Measurements from ENCODE around the gene MISFA. TPM values are rescaled to one million over a fixed set of nuclear protein-coding genes. Genes with fewer than 3 reads are reported as not detected.

The MISFA gene
- total and polyA plus RNA-seq, 2 of the 4 experiments (the other 2 are of a cell fraction), result 0.38 TPM; not detected in 1

DNA sequence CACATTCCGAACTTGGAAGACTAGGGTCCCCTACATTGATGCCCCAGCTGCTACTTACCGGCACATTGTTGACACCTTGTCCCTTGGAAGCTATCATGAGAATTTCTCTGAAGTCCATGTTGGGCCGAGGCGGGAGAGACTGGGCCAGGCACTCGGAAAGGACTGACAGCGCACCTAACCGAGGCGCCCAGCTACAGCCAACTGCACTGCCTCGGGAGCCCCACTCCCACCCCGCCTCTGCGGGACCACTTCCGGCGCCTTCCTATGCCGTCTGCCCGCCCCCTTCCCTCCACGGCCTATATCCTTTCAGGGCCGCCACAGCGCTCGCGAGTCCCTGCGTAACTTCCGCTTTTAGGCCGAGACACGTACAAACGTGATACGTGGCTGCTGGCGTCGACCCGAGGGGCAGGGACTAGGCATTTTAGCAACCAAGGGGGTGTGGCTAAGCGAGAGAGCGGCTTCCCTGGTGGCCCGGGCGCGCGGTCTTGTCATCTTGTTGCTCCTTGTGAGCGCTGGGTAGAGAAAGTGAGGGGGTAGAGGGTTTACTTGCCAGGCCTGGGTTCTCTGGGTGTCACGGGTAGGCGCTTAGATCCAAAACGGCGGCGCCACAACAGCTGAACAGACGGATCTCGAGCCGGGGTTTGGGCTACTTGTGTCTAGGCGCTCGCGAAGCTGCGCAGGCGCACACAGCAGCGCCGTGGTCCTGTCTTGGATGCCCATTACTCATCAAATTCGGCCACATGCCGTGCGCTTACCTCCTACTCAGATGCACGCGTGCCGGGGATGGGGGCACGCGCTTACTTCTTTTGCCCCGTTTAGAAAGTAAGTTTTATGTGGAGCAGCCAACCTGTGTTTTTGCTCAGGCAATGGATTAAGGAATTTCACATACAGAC, 34.8 kb downstream of the MISFA start, which contains the start of gene SPTY2D1:
SPTY2D1 (minus strand) TSS at position 203 of the 893 bp plus-strand sequence; CDS start at position 118, 85 bp downstream.
- peak; percentile 97 for ATAC-seq (ENCODE audit: low read depth)
- Histone ChIP-seq H3K14ac (replicated peaks; ENCODE audit: low read depth, low read length) (peak within 1 kb of the TSS; percentile 88), H3K27ac (ENCODE audit: insufficient read depth, low read length) (peak within 1 kb of the TSS; percentile 90), H3K4me3 (ENCODE audit: insufficient read depth, low read depth, low read length) (peak within 1 kb of the TSS; percentile 60), H4K5ac (ENCODE audit: low read depth, low read length) (peak within 1 kb of the TSS; percentile 76), H4K91ac (ENCODE audit: insufficient read depth, low read depth, low read length) (peak within 1 kb of the TSS; percentile 81), H3K36me3 (ENCODE audit: control insufficient read depth, insufficient read depth, low read length) (no peaks in the 10 kb centered on the region), H3K4me2 (ENCODE audit: low read depth, low read length) (peak within 1 kb of the TSS; percentile 80), H3K27me3 (ENCODE audit: control insufficient read depth, insufficient read depth, low read length) (no peaks in the 10 kb centered on the region), H2AK9ac (replicated peaks; ENCODE audit: low read depth, low read length, poor library complexity) (peak within 1 kb of the TSS; percentile 71), H2AFZ (replicated peaks; ENCODE audit: low read length, poor library complexity) (peak within 1 kb of the TSS; percentile 95), H3K9ac (ENCODE audit: low read depth, low read length) (peak within 1 kb of the TSS; percentile 92), H2BK5ac (ENCODE audit: low read depth, low read length, poor library complexity, severe bottlenecking) (peak within 1 kb of the TSS; percentile 78), H3K4ac (ENCODE audit: low read depth, low read length) (peak within 1 kb of the TSS; percentile 91), H3K23ac (ENCODE audit: low read depth, low read length) (peak within 1 kb of the TSS; percentile 59), H3K4me1 (ENCODE audit: control insufficient read depth, insufficient read depth, low read length) (no peaks in the 10 kb centered on the region), H3K9me3 (ENCODE audit: control insufficient read depth, insufficient read depth, low read length) (no peaks in the 10 kb centered on the region), H3K18ac (ENCODE audit: low read depth, low read length) (peak within 1 kb of the TSS; percentile 38), H3K56ac (ENCODE audit: extremely low read depth, insufficient read depth, low read length) (peak within 1 kb of the TSS; percentile 90), H3K79me1 (ENCODE audit: low read depth in 1 of 2, low read length in 2 of 2) (peaks cover 0 to 14% of the 10 kb centered on the region in 2 experiments; a peak in 2 of 4 replicates), H4K8ac (ENCODE audit: low read depth in 2 of 2, low read length in 2 of 2) (peak within 1 kb of the TSS; percentile 76 to 93), H3K9me1 (ENCODE audit: insufficient read depth, low read length) (0 out of 2 replicates have a peak, but pooled peaks cover 2% of the 10 kb centered on the region), H2BK20ac (ENCODE audit: low read depth, low read length) (peak within 1 kb of the TSS; percentile 35; the same call in 1 of the 2 replicates), H4K20me1 (ENCODE audit: insufficient read depth, low read length) (peaks cover 10% of the 10 kb centered on the region; the same call in 1 of the 2 replicates), H2BK15ac (ENCODE audit: low read depth, low read length) (peak within 1 kb of the TSS; percentile 55; the same call in 2 of the 3 replicates), H2AK5ac (ENCODE audit: low read depth, low read length) (peak within 1 kb of the TSS; percentile 69), H2BK120ac (ENCODE audit: low read depth, low read length) (peak within 1 kb of the TSS; percentile 78)
- DNase-seq, result peak; percentile 99
- BruUV-seq (replicated peaks), result no TSS peak
- CTCF ChIA-PET, result interaction anchor here (0.6 kb wide), 1 partner anchor 35 kb away, joined by 3 read pairs; no protein-coding TSS in a partner anchor
- intact Hi-C loops (cut with micrococcal nuclease), result loop anchor here (1.0 to 10.0 kb wide), 3 partner anchors 16 to 240 kb away; partner anchors contain the start of genes LDHA and UEVLD
- in situ Hi-C loops (cut with MboI; ENCODE audit: low sequenced_read_pairs), result no loop called here
- POLR2A ChIA-PET (ENCODE audit: unreplicated experiment), result no interaction called here
- dilution Hi-C loops (cut with HindIII; ENCODE audit: low sequenced_read_pairs, unreplicated experiment), result no loop called here
- WGBS, 2 experiments (ENCODE audit: extremely low coverage in 2 of 2, insufficient read length in 1 of 2), result 1% methylated on average over 25 of the region's 60 CpGs; no CpG with 5 or more reads in 1 of the 2 experiments
- TF ChIP-seq, protein P1, sequence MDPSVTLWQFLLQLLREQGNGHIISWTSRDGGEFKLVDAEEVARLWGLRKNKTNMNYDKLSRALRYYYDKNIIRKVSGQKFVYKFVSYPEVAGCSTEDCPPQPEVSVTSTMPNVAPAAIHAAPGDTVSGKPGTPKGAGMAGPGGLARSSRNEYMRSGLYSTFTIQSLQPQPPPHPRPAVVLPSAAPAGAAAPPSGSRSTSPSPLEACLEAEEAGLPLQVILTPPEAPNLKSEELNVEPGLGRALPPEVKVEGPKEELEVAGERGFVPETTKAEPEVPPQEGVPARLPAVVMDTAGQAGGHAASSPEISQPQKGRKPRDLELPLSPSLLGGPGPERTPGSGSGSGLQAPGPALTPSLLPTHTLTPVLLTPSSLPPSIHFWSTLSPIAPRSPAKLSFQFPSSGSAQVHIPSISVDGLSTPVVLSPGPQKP (IDR thresholded peaks at IDR 0.05; ENCODE audit: borderline replicate concordance, low read depth, low read length), result peak; percentile 31; the same call in 1 of the 2 replicates
- TF ChIP-seq RAD21 (IDR thresholded peaks at IDR 0.05; ENCODE audit: low read length) (0 out of 2 replicates have a peak, but pooled peaks have one; percentile 4), CEBPB (IDR thresholded peaks at IDR 0.05; ENCODE audit: low read depth, low read length) (peak; percentile 61; the same call in 1 of the 2 replicates), NFE2L2 (IDR thresholded peaks at IDR 0.05; ENCODE audit: low read depth, low read length) (peak; percentile 44), RCOR1 (IDR thresholded peaks at IDR 0.05; ENCODE audit: insufficient replicate concordance, low read length) (peak; percentile 41), RFX5 (IDR thresholded peaks at IDR 0.05; ENCODE audit: low read depth, low read length) (no peak), FOS (IDR thresholded peaks at IDR 0.05; ENCODE audit: low read depth, low read length) (peak; percentile 5; the same call in 1 of the 2 replicates), MXI1 (IDR thresholded peaks at IDR 0.05; ENCODE audit: borderline replicate concordance, low read depth, low read length) (peak; percentile 85), MAFK (IDR thresholded peaks at IDR 0.05; ENCODE audit: low read depth, low read length) (peak; percentile 34), POLR2A (IDR thresholded peaks at IDR 0.05; ENCODE audit: low read depth, low read length) (peak; percentile 98), BHLHE40 (IDR thresholded peaks at IDR 0.05; ENCODE audit: low read depth, low read length) (peak; percentile 97)
- TF ChIP-seq, protein P2, sequence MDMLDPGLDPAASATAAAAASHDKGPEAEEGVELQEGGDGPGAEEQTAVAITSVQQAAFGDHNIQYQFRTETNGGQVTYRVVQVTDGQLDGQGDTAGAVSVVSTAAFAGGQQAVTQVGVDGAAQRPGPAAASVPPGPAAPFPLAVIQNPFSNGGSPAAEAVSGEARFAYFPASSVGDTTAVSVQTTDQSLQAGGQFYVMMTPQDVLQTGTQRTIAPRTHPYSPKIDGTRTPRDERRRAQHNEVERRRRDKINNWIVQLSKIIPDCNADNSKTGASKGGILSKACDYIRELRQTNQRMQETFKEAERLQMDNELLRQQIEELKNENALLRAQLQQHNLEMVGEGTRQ (IDR thresholded peaks at IDR 0.05; ENCODE audit: low read depth, low read length), result peak; percentile 69
- TF ChIP-seq, protein P3, sequence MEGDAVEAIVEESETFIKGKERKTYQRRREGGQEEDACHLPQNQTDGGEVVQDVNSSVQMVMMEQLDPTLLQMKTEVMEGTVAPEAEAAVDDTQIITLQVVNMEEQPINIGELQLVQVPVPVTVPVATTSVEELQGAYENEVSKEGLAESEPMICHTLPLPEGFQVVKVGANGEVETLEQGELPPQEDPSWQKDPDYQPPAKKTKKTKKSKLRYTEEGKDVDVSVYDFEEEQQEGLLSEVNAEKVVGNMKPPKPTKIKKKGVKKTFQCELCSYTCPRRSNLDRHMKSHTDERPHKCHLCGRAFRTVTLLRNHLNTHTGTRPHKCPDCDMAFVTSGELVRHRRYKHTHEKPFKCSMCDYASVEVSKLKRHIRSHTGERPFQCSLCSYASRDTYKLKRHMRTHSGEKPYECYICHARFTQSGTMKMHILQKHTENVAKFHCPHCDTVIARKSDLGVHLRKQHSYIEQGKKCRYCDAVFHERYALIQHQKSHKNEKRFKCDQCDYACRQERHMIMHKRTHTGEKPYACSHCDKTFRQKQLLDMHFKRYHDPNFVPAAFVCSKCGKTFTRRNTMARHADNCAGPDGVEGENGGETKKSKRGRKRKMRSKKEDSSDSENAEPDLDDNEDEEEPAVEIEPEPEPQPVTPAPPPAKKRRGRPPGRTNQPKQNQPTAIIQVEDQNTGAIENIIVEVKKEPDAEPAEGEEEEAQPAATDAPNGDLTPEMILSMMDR (conservative IDR thresholded peaks at IDR 0.05; ENCODE audit: low read depth, low read length), result no peak
